Measurements from ENCODE around the gene LRRK1. TPM values are rescaled to one million over a fixed set of nuclear protein-coding genes. Genes with fewer than 3 reads are reported as not detected.

Gene LRRK1
- polyA plus RNA-seq, 1 donor (not counting 4 experiments of a cell fraction or from before 2014, with no cell fraction given) = 6.2 TPM

- peaks cover 0 to 3% of the 10 kb centered on the region in 2 experiments for H3K36me3 ChIP-seq (ENCODE audit: control insufficient read depth in 2 of 2, extremely low read depth in 1 of 2, insufficient read depth in 2 of 2, low read length in 2 of 2)
- no peaks in the 10 kb centered on the region for H3K9me3 ChIP-seq (ENCODE audit: control insufficient read depth, low read depth, low read length)
- H3K79me2 ChIP-seq (ENCODE audit: control insufficient read depth, insufficient read depth, low read length) = no peaks in the 10 kb centered on the region
- FAIRE-seq = no peak
- H4K20me1 ChIP-seq (ENCODE audit: control insufficient read depth, extremely low read depth, insufficient read depth, low read length) = no peaks in the 10 kb centered on the region
- H3K9ac ChIP-seq (ENCODE audit: control insufficient read depth, extremely low read depth, insufficient read depth, low read length) = no peak overlapping the region
- no peak for DNase-seq (ENCODE audit: low read depth, low spot score)
- H3K27me3 ChIP-seq (ENCODE audit: control insufficient read depth, extremely low read depth, insufficient read depth, low read length) = no peaks in the 10 kb centered on the region
- no peaks in the 10 kb centered on the region for H3K9me1 ChIP-seq (ENCODE audit: control insufficient read depth, extremely low read depth, insufficient read depth, low read length)
- H3K27ac ChIP-seq (ENCODE audit: control insufficient read depth, insufficient read depth, low read length) = no peak overlapping the region
- dilution Hi-C loops (cut with MboI; ENCODE audit: extremely low pct_ligation_motif_present, low sequenced_read_pairs) = no loop called here
- H3K4me1 ChIP-seq (ENCODE audit: control insufficient read depth, extremely low read depth, insufficient read depth, low read length) = peaks cover 13% of the 10 kb centered on the region
- H3K4me2 ChIP-seq (ENCODE audit: control insufficient read depth, extremely low read depth, insufficient read depth, low read depth, low read length) = no peak overlapping the region
- TF ChIP-seq CTCF (optimal IDR thresholded peaks at IDR 0.05 in 1 of 3, IDR thresholded peaks at IDR 0.05 in 1 of 3, conservative IDR thresholded peaks at IDR 0.05 in 1 of 3; ENCODE audit: extremely low read depth in 1 of 3, insufficient read depth in 2 of 3, low read length in 3 of 3) (no peak), EZH2 (IDR thresholded peaks at IDR 0.05; ENCODE audit: low read length) (no peak)
- no peak overlapping the region for H2AFZ ChIP-seq (ENCODE audit: control insufficient read depth, low read length)
- no peak overlapping the region for H3K4me3 ChIP-seq (ENCODE audit: control insufficient read depth in 2 of 3, extremely low read depth in 1 of 3, insufficient read depth in 2 of 3, low read depth in 1 of 3, low read length in 3 of 3)
These were observed 85.3 kb downstream of the LRRK1 start for GRCh38 chr15:101004500-101004899.

GRCh38 chr15:101004986-101005747 is 86.0 kb downstream of the LRRK1 start:
- dilution Hi-C loops (cut with MboI; ENCODE audit: extremely low pct_ligation_motif_present, low sequenced_read_pairs) = no loop called here
- H3K27ac ChIP-seq (ENCODE audit: control insufficient read depth, insufficient read depth, low read length) = no peak overlapping the region
- H3K4me3 ChIP-seq (ENCODE audit: control insufficient read depth in 2 of 3, extremely low read depth in 1 of 3, insufficient read depth in 2 of 3, low read depth in 1 of 3, low read length in 3 of 3) = no peak overlapping the region
- no peak overlapping the region for H3K4me2 ChIP-seq (ENCODE audit: control insufficient read depth, extremely low read depth, insufficient read depth, low read depth, low read length)
- H3K27me3 ChIP-seq (ENCODE audit: control insufficient read depth, extremely low read depth, insufficient read depth, low read length) = no peaks in the 10 kb centered on the region
- no peak for TF ChIP-seq CTCF (optimal IDR thresholded peaks at IDR 0.05 in 1 of 3, IDR thresholded peaks at IDR 0.05 in 1 of 3, conservative IDR thresholded peaks at IDR 0.05 in 1 of 3; ENCODE audit: extremely low read depth in 1 of 3, insufficient read depth in 2 of 3, low read length in 3 of 3)
- TF ChIP-seq EZH2 (IDR thresholded peaks at IDR 0.05; ENCODE audit: low read length) = no peak
- DNase-seq (ENCODE audit: low read depth, low spot score) (no peak), FAIRE-seq (no peak)
- no peak overlapping the region for H3K9ac ChIP-seq (ENCODE audit: control insufficient read depth, extremely low read depth, insufficient read depth, low read length)
- no peaks in the 10 kb centered on the region for H3K9me1 ChIP-seq (ENCODE audit: control insufficient read depth, extremely low read depth, insufficient read depth, low read length)
- H4K20me1 ChIP-seq (ENCODE audit: control insufficient read depth, extremely low read depth, insufficient read depth, low read length) = no peaks in the 10 kb centered on the region
- peaks cover 13% of the 10 kb centered on the region for H3K4me1 ChIP-seq (ENCODE audit: control insufficient read depth, extremely low read depth, insufficient read depth, low read length)
- H3K9me3 ChIP-seq (ENCODE audit: control insufficient read depth, low read depth, low read length) = no peaks in the 10 kb centered on the region
- H2AFZ ChIP-seq (ENCODE audit: control insufficient read depth, low read length) = no peak overlapping the region
- peaks cover 0 to 3% of the 10 kb centered on the region in 2 experiments for H3K36me3 ChIP-seq (ENCODE audit: control insufficient read depth in 2 of 2, extremely low read depth in 1 of 2, insufficient read depth in 2 of 2, low read length in 2 of 2)
- H3K79me2 ChIP-seq (ENCODE audit: control insufficient read depth, insufficient read depth, low read length) = no peaks in the 10 kb centered on the region
